A549 (cell line): Measurements from ENCODE around the gene RAD18.
A peak's percentile ranks its signal among the peaks of the same experiment; 100 is the strongest.

Source experiments
- CEBPB ChIP-seq, 2 experiments: fragments of >200 bp in 1 of 2; sonication (Bioruptor Twin) in 1 of 2; formaldehyde crosslinking in 1 of 2; IDR thresholded peaks; 2 replicates each; pipeline ENCODE4 v1.6.1; 2012 to 2016
- CTCF ChIP-seq: fragments of >200 bp; sonication (Bioruptor Twin); formaldehyde crosslinking; IDR thresholded peaks from 3 replicates; pipeline ENCODE4 v1.5.1; 2016
- EP300 ChIP-seq, 2 experiments: fragments of >200 bp; sonication (Bioruptor Twin); formaldehyde crosslinking; IDR thresholded peaks; 2 replicates in 1 of 2; 3 replicates in 1 of 2; pipeline ENCODE4 v1.6.1; 2016 to 2017
- HOXB13 ChIP-seq: fragments of 250-450 bp; sonication (Bioruptor Pico); IDR thresholded peaks from 2 replicates; pipeline ENCODE4 v1.5.0; 2020; ENCODE audit warnings: low read depth, mild to moderate bottlenecking, moderate library complexity
- MAFK ChIP-seq: fragments of 450-650 bp; IDR thresholded peaks from 2 replicates; pipeline ENCODE4 v1.6.1; 2014; ENCODE audit not compliant: partially characterized antibody
- MAX ChIP-seq: IDR thresholded peaks from 2 replicates; pipeline ENCODE4 v1.6.1; 2012
- NPAS2 ChIP-seq: fragments of 250-450 bp; sonication (Bioruptor Pico); IDR thresholded peaks from 2 replicates; pipeline ENCODE4 v1.8.0; 2022; ENCODE audit warnings: mild to moderate bottlenecking, moderate library complexity, borderline replicate concordance
- NR3C1 ChIP-seq: fragments of >200 bp; sonication (Bioruptor Twin); formaldehyde crosslinking; IDR thresholded peaks from 3 replicates; pipeline ENCODE4 v1.6.1; 2017
- PBX3 ChIP-seq: IDR thresholded peaks from 2 replicates; pipeline ENCODE4 v1.6.1; 2012
- POLR2A ChIP-seq: IDR thresholded peaks from 2 replicates; pipeline ENCODE4 v1.6.1; 2012; ENCODE audit warnings: mild to moderate bottlenecking, low read length
- REST ChIP-seq: fragments of 200-600 bp; sonication (generic); IDR thresholded peaks from 2 replicates; pipeline ENCODE4 v1.6.1; 2016; ENCODE audit warnings: antibody characterized with exemption, mild to moderate bottlenecking, moderate library complexity
- RFX5 ChIP-seq: fragments of 450-650 bp; IDR thresholded peaks from 2 replicates; pipeline ENCODE4 v1.7.1; 2014; ENCODE audit warnings: antibody characterized with exemption, mild to moderate bottlenecking, moderate library complexity
- SMC3 ChIP-seq: fragments of >200 bp; sonication (Bioruptor Twin); formaldehyde crosslinking; IDR thresholded peaks from 3 replicates; pipeline ENCODE4 v1.6.1; 2018; ENCODE audit warnings: inconsistent platforms
- USF2 ChIP-seq: fragments of 450-650 bp; IDR thresholded peaks from 2 replicates; pipeline ENCODE4 v1.6.1; 2014; ENCODE audit warnings: antibody characterized with exemption

GRCh38 chr3:8851703-8852102 lies 111.6 kb downstream of the RAD18 start:
- no peak for TF ChIP-seq CTCF
- no peak for TF ChIP-seq RFX5
- no peak for TF ChIP-seq REST
- no peak for TF ChIP-seq MAFK
- no peak for TF ChIP-seq EP300 (IDR thresholded peaks at IDR 0.05)
- TF ChIP-seq PBX3, result no peak
- TF ChIP-seq USF2, result no peak
- TF ChIP-seq NPAS2 (CRISPR knock-in tag), result no peak
- TF ChIP-seq CEBPB (IDR thresholded peaks at IDR 0.05), result no peak
- TF ChIP-seq SMC3, result no peak
- no peak for TF ChIP-seq NR3C1
- TF ChIP-seq POLR2A, result no peak
- TF ChIP-seq HOXB13 (CRISPR knock-in tag), result no peak
- 0 out of 2 replicates have a peak, but pooled peaks have one; percentile 20 for TF ChIP-seq MAX
